ENCODE results near the gene CROCC2.

DNA sequence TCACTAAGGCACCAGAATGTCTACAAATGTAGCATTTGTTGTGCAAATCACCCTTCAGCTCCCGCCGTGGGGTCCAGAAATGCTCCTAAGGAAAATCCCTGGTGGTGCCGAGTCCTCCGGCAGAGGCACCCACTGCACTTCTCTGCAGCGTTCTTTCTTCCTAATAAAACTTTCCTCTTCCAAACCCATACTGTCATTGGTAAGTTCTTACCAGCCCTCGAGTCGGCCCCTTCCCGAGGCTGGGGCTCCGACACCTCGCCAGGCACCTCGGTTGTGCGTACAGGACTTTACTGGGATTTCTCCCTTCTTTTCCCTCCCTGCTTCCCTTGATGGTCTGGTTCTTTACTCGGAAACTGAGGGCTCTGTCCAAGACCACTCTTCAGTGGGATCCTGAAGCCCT, 47.8 kb upstream of the CROCC2 start:
- no peak for TF ChIP-seq ZFX (IDR thresholded peaks at IDR 0.05)
- TF ChIP-seq, protein P1, sequence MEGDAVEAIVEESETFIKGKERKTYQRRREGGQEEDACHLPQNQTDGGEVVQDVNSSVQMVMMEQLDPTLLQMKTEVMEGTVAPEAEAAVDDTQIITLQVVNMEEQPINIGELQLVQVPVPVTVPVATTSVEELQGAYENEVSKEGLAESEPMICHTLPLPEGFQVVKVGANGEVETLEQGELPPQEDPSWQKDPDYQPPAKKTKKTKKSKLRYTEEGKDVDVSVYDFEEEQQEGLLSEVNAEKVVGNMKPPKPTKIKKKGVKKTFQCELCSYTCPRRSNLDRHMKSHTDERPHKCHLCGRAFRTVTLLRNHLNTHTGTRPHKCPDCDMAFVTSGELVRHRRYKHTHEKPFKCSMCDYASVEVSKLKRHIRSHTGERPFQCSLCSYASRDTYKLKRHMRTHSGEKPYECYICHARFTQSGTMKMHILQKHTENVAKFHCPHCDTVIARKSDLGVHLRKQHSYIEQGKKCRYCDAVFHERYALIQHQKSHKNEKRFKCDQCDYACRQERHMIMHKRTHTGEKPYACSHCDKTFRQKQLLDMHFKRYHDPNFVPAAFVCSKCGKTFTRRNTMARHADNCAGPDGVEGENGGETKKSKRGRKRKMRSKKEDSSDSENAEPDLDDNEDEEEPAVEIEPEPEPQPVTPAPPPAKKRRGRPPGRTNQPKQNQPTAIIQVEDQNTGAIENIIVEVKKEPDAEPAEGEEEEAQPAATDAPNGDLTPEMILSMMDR (conservative IDR thresholded peaks at IDR 0.05) = no peak
